ENCODE results near the gene CHN2.
"Not testable (repeated sequence)": the region's sequence is repeated elsewhere in the genome, so short reads cannot be mapped to it uniquely, and the experiment has no call there.

Gene CHN2

DNA sequence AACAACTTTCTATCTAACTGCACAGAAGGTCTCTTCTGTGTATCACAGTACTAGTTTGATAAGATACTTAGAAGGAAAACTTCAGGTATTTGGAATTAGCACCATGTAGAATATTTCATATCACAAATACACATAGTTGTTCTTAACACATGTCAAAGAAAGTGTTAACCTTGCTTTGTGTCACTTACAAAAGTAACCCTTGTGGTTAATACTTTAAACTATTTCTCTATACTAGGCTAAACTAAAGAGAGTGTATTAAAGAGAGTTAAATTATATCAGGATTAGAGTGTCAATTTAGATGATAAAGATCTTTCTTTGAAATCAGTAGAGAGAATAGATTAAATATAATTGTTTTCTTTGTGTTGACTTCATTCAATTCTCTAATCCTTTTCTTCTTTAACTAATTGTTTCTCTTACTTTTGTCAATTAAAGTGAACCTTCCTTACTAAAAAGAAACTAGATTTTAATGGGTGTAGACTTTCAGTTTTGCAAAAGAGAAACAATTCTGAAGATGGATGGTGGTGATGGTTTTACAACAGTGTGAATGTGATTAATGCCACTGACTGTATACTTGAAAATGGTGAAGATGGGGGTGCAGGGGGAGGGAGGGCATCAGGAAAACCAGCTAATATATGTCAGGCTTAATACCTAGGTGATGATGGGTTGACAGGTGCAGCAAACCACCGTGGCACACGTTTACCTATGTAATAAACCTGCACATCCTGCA, 67.8 kb downstream of the CHN2 start:
- no peak for DNase-seq

DNA sequence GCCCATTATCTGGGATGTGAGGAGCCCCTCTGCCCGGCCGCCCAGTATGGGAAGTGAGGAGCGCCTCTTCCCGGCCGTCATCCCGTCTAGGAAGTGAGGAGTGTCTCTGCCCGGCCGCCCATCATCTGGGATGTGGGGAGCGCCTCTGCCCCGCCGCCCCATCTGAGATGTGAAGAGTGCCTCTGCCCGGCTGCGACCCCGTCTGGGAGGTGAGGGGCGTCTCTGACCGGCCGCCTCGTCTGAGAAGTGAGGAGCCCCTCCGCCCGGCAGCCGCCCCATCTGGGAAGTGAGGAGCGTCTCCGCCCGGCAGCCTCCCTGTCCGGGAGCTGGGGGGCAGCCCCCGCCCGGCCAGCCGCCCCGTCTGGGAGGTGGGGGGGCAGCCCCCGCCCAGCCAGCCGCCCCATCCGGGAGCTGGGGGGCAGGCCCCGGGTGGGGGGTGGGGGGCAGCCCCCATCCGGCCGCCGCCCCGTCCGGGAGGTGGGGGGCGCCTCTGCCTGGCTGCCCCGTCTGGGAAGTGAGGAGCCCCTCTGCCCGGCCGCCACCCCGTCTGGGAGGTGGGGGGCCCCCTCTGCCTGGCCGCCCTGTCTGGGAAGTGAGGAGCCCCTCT, 69.1 kb downstream of the CHN2 start:
- not testable (repeated sequence) for DNase-seq

DNA sequence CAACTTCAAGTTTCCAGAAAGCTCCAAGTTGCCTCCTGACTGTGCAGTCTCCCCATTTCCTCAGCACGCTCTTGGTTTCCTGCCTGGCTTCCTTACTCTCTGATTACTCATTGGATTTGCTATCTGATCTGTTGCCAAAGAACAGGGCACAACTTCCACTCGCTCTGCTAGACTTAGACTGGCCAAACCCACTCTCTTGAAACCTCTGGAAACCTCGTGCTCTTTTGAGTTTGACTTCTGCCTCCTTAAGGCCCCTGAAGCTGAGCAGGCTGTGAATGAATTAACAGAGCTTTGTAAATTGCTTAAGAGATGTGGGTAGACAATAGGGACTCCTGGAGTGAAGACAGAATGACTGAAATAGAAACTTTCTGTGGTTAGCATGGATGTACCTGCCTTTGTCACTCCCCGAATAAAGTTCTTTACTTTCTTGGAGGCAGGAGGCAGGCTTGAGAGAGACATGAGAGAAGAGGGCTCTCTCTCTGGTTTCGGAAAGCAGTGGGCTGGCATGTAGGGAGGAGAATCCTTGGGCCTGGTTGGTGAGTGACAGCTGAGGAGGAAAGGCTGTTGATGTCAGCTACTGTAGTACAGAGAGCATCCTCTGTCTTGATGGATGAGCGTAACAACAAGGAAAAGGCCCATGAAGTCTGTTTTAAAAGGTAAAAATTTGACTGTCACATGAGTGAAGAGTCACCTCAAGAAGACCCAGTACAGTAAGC, 70.8 kb downstream of the CHN2 start:
- peak; percentile 6 for DNase-seq

DNA sequence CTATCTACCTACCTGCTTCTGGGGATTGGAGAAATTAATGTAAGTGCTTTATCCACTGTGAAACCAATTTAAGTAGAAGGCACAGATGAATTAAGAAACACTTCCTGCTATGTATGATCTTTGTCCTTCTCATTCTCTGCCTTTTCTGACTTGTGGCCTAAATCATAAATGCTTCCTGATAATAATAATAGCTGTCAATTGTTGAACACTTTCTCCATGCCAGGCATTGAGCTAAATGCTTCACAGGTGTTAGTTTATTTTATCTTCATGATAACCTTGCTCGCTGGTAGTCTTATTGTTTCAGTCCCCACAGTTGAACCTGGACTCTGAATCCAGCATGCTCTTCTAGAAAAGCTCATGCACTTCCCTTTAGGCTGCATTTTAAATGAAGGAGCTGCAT, 75.4 kb downstream of the CHN2 start:
- DNase-seq: no peak

DNA sequence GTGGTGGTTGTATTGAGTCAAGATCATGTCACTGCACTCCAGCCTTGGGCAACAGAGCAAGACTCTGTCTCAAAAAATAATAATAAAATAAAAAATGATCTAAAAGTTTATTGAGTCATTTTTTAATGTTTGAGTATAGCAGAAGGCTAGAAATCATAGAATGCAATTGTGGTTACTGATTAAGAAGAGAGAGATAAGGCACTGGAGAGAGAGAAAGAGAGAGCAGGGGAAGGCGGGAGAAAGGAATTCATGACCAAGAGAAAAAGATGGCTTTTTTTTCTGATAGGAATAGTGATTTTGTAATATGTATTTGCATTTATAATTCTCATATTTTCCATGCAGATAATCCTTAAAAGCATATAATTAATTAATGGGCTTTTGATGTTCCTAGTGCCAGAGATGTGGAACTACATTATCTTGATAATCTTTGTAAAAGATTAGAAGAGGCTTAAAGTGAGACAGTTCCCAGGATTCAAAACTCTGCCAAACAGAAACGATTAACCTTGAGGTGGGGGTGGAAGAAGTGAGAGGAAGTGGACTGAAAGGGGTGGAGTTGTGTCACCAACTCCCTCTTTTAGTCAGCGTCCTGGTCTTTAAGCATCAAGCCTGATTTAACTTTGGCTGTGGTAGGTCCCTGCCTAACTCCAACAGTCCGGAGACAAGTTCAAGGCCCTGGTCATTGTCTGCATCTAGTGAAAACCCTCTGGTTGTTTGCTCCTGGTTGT, 76.2 kb downstream of the CHN2 start:
- DNase-seq: peak; percentile 4

DNA sequence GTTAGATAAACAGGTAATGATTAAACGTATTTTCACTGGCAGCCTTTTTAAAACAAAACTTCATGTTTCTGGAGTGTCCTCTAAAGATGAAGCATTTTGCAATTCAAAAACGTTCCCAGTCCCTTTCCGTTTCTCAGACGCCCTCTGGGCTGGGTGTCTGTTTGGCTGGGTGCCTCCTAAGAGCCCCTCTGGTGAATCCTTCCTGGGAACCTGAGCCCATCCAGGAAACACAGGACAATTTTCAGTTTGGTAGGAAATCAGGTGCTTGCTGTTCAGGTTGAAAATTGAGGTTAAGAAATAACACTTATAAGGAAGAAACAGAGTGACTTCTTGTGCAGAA, 76.7 kb downstream of the CHN2 start:
- DNase-seq: no peak

DNA sequence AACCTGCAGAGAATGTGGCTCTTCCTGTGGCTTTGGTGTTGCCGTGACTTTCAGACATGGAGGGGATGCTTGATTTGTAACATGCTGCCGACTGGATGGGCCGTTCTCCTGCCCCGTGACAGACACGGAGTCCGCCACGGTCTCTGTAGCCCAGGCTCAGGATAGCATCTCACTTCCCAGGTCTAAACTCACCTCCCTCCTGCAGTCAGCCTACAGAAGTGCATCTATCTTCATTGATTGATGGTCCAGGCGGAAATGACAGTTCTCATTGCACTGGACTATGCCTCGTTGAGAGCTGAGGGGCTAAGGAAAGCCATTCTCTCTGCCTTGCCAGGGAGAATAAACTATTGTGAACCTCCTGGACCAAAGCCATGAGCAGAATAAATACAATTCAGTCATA, 77.5 kb downstream of the CHN2 start:
- no peak for DNase-seq

DNA sequence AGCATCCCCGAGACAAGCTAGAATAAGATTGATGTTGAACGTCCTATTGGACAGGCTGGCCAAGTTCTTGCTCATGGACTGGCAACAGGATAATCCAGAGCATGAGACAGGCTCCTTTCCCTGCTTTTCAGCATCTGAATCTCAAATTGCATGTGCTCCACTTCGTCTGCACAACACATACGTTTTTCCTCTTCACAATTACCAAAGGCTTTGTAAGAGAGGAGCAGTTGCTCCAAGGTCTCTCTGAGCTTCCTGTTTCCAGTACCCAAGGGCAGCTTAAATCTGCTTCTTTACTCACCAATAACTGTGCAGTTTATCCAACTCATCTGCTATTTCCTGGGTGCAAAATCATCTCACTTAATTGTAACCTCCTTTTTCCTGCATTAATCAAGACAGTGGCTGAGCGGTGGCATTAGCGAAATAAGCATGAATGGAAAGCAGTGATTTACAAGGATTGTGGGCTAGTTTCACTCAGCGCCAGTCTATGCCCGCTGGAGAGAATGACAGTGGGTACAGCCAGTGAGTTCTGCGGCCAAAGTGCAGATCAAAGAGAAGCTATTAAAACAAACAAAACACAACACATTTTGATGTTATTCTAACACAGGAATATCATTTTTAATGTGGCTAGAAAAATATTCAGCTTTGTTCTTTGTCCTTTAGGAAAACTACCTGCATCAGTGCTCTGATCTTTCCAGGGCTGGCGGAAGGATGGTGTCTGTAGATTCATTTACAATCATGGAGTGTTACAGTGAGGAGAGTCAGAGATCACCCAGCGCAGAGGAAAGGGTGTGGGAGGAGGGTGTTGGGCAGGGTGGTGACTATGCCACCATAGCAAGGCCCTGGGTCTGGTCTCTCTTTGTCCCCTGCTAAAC, 79.8 kb downstream of the CHN2 start:
- DNase-seq: no peak

GRCh38 chr7:29275018-29275318, 80.4 kb downstream of the CHN2 start:
- no peak for DNase-seq

GRCh38 chr7:29275493-29275892, 80.9 kb downstream of the CHN2 start:
- no peak for DNase-seq

DNA sequence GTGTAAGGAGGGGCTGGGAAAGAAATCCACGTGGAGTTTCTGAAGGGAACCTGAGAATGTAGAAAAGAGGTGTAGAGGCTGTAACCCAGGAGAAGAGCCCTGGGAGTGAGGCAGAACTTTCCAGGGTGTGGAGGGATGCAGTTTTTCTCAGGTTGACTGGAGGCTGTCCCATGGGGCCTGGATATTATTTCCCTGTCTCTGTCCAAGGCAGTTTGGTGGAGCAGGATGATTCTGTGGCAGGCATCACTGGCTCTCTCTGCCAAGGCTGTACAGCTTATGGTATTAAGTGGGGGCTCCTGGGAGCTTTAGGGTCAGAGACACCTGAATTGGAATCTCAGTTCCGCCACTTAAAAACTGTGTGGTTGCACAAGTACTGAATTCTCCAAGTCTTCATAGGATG, 81.6 kb downstream of the CHN2 start:
- no peak for DNase-seq

GRCh38 chr7:29276806-29277205, 82.2 kb downstream of the CHN2 start:
- no peak for DNase-seq

DNA sequence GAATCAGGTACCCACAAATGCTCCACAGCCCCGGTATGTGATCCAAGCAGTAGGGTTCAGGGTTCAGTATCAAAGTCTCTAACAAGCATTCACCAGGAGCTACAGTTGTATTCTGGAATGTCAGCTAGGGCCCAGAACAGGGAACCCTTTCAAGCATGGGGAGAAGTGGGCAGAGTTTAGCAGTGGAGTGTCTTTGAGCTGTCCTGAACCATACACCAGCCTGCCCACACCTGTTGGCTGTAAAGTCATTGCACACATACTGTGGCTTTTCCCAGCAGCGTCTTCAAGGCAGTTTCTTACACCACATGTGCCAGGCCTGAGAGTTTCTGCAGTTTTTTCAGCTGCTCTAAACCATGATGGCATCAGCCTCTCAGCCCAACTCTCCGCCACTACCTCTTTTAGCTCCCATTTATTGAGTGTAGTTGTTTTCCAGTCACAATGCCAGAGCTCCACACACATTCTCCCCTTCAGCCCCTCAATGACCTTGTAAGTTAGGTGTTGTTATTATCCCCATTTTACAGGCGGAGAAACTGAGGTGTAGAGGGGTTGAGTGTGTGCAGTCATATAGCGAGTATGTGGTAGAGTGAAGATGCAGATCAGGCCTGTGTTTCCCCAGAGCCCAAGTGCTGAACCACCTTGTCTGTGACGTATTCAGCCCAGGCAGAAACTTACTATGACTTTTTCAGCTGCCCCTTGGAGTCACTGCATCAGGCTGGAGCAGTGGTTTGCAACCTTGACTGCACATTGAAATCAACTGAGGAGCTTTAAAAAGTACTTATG, 83.1 kb downstream of the CHN2 start:
- DNase-seq: no peak

- no peak for DNase-seq
These were observed 83.9 kb downstream of the CHN2 start for GRCh38 chr7:29278337-29279069.

- DNase-seq: no peak
These were observed 87.4 kb downstream of the CHN2 start for GRCh38 chr7:29281782-29282541.

- no peak for DNase-seq
These were observed 88.3 kb downstream of the CHN2 start for GRCh38 chr7:29282819-29283414.

DNA sequence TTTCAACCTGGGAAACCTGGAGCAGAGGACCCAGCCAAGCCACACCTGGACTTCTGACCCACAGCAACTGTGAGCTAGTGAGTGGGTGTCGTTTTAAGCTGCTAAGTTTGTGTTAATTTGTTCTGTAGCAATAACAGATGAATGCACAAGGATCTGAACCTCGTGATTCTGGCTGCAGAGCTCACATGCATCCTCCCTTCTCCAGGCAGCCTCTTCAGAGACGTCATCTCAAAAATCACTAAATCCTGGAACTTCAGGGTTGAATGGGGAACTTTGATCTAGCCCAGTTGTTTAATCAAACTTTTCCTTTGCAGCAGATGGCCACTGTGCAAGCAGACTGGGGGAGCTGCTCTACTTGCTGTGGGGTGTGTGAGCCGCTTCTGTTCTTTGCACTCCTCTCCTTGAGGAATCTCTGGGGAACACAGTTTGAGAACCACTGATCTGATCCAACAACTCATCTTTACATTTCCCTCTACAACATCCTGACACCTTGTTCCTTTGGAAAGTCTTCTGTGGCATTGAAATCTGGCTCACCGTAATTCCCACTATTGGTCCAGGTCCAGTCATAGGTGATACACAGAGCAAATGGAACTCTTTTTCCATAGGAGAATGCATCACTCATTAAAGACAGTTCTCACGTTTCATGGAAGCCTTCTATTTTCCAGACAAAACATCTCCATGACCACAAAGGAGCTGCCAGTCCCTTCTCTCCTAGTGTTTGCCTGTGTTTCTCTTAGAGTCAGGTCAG, 90.3 kb downstream of the CHN2 start:
- no peak for DNase-seq

DNA sequence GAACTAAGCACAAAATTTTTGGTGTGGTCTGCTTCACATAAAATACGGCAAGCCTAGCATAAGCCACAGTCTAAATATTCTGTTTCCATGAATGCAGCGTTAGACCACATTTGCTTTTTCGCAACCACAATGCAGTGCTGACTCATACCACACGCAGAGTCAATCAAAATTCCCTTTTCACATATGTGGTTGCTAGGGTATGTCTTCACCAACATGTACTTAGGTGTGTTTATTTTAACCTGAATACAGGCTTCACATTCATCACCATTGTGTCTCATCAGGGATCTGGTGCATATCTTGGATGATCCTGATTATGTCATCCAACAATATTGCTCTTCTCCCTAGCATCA, 90.8 kb downstream of the CHN2 start:
- DNase-seq: peak; percentile 51

- no peak for DNase-seq
These were observed 91.3 kb downstream of the CHN2 start for GRCh38 chr7:29285861-29286260.

DNA sequence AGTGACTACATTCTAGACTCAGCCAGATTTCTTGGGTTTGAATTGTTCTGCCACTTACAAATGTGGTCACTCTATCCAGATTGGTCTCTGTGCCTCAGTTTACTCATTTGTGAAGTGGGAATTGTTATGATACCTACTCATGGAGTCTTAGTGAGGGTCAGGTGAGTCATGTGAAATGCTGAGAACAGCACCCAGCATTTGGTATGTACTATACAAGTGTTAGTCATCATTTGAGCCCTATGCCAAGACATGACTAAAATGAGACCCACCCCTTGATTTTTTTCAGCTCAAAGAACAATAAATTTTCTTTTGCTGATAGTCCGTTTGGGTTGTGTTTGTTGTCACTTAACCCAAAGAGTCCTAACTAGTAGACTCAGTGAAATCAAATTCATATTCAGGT, 92.8 kb downstream of the CHN2 start:
- no peak for DNase-seq
